Activated CD4-positive, alpha-beta T cell treated with anti-CD3 and anti-CD28 coated beads, Interleukin-2, Interleukin-4, amounts not matched to agents 100 ng/mL and 50 ng/mL, durations not matched to agents 16 hours and 8 hours (primary cell): ENCODE data around the gene EPHB3.

ENCODE experiments used
- DNase-seq: peaks from one replicate; pipeline ENCODE4 v3.0.0-alpha.2; 2020; ENCODE audit warnings: low spot score

The EPHB3 gene

DNA sequence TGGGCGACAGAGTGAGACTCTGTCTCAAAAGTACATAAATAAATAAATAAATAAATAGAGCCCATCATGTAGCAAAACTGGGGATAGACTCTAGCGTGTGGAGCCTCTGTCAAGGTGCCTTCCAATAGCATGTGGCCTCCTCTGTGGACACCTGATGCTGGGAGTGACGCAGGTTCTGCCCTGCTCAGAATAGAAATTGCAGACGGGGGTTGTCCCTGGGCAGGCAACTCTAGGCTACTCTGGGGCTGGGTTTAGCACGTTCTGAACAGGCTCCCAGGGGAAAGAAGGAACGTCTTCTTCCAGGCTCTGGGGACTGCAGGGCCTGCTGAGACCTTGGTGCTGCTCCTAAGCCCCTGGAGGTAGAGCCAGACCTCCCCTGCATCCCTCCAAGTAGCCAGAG, 65.3 kb downstream of the EPHB3 start:
- DNase-seq, result no peak

DNA sequence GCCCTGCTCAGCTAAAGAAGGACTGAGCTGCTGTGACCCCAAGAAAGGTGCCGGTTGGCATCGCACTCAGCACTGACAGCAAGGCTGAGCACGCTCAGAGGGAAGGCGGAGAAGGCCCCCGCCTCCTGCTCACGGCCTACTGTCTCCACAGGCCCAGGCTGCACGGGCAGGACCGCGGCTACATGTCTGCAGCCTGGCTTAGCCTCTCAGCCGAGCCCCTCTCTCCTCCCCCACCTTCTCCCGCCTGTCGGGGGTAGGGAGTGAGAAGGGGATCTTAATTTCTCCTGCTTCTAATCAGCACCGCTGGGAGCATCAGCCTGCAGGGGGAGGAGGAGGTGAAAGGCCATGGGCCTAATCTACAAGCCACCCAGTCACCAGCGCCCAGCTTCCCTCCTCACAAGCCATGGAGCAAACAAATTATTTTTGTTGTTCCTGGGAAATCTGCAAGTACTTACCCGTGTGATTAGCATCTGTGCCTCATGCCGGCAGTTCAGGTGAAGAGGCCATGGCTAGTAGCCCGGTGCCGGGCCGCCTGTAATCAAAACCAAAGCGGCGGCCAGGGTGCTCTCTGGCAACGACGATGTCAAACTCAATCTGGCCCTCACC, 68.1 kb downstream of the EPHB3 start:
- no peak for DNase-seq

DNA sequence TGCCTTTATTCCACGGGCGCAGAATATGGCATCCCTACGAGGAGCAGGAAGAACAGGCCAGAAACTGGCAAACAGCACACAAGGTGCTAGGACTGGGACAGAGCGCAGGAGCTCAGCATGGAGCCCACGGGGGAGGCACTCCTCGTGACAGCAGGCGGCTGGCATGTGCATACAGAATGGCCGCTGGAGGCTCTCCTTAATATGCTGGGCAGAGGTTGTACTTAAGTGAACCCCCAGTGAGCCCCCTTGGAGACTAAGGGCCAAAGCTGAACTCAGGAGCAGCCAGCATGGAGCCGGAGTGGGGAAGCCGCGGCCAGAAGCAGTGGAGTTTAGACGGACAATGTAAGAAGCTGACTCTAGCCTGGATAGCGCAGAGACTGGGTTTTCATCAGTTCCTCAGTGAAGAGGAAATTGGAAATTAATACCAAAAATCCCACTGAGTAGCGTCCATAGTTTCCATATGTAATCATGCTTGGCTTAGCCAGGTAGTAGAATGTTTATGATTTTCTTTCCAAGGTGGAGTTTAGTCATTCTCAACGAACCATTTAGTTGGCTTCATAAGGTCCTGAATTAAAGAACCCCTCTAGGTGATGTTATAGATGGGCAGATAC, 69.4 kb downstream of the EPHB3 start:
- no peak for DNase-seq

DNA sequence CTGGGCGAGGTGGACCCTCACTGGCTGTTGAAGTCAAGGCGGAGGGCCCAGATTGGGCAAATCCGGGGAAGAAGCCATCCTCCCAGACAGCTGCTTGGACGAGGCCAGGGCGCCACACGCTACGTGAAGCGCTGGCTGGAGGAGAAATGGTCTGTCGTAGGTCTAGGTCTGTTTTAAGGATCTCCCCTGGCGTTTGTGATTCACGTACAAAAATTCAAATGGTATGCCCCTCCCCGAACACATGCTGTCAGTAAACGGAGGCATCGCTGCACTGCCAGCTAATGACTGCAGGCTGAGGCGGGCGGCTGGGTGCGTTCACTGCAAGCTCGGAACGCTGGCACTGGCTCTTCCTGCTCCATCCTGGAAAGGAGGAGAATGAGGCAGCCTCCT, 69.9 kb downstream of the EPHB3 start:
- DNase-seq, result no peak
